Measurements from ENCODE around the gene IL33. TPM values are rescaled to one million over a fixed set of nuclear protein-coding genes. Genes with fewer than 3 reads are reported as not detected.
A peak's percentile ranks its signal among the peaks of the same experiment; 100 is the strongest.

Gene IL33
- total RNA-seq, 2 experiments from 2014 or later = not detected

GRCh38 chr9:6188906-6189305 lies 26.7 kb upstream of the IL33 start:
- Mint-ChIP-seq H3K4me1 (ENCODE audit: low read depth) (no peaks in the 10 kb centered on the region), H3K9me3 (no peaks in the 10 kb centered on the region), H3K36me3 (ENCODE audit: low read depth) (no peaks in the 10 kb centered on the region), H3K27ac (no peak overlapping the region), H3K4me3 (no peak overlapping the region), H3K27me3 (peaks cover 25% of the 10 kb centered on the region)
- CTCF ChIA-PET = no interaction called here
- DNase-seq (no peak), ATAC-seq (no peak)
- POLR2A ChIA-PET = no interaction called here
- intact Hi-C loops (cut with micrococcal nuclease) = no loop called here
- no peak for TF ChIP-seq CTCF (IDR thresholded peaks at IDR 0.05)

- Mint-ChIP-seq H3K4me1 (ENCODE audit: low read depth) (no peaks in the 10 kb centered on the region), H3K27me3 (peaks cover 17% of the 10 kb centered on the region), H3K27ac (no peak overlapping the region), H3K36me3 (ENCODE audit: low read depth) (no peaks in the 10 kb centered on the region), H3K4me3 (no peak overlapping the region), H3K9me3 (no peaks in the 10 kb centered on the region)
- CTCF ChIA-PET = interaction anchor here (0.9 to 1.8 kb wide), 5 partner anchors 9 to 309 kb away, joined by 3 to 7 read pairs (median 4); no protein-coding TSS in a partner anchor
- ATAC-seq = no peak
- peak; percentile 3 for DNase-seq
- TF ChIP-seq CTCF (IDR thresholded peaks at IDR 0.05) = no peak
- POLR2A ChIA-PET = no interaction called here
- intact Hi-C loops (cut with micrococcal nuclease) = no loop called here
These were observed 20.7 kb upstream of the IL33 start for GRCh38 chr9:6194934-6195333.

GRCh38 chr9:6195714-6196360 lies 19.8 kb upstream of the IL33 start:
- Mint-ChIP-seq H3K27me3 (peaks cover 18% of the 10 kb centered on the region), H3K36me3 (ENCODE audit: low read depth) (no peaks in the 10 kb centered on the region), H3K4me3 (no peak overlapping the region), H3K27ac (no peak overlapping the region), H3K9me3 (no peaks in the 10 kb centered on the region), H3K4me1 (ENCODE audit: low read depth) (no peaks in the 10 kb centered on the region)
- ATAC-seq (no peak), DNase-seq (no peak)
- ChIA-PET POLR2A (interaction anchor here (0.6 kb wide), 1 partner anchor 205 kb away, joined by 5 read pairs; no protein-coding TSS in a partner anchor), CTCF (interaction anchor here (1.2 kb wide), 1 partner anchor 110 kb away, joined by 4 read pairs; no protein-coding TSS in a partner anchor)
- TF ChIP-seq CTCF (IDR thresholded peaks at IDR 0.05) = no peak
- intact Hi-C loops (cut with micrococcal nuclease) = no loop called here

- no peak for DNase-seq
- intact Hi-C loops (cut with micrococcal nuclease) = no loop called here
- Mint-ChIP-seq H3K27me3 (peaks cover 14% of the 10 kb centered on the region), H3K27ac (no peak overlapping the region), H3K4me1 (ENCODE audit: low read depth) (no peaks in the 10 kb centered on the region), H3K4me3 (no peak overlapping the region), H3K36me3 (ENCODE audit: low read depth) (no peaks in the 10 kb centered on the region), H3K9me3 (no peaks in the 10 kb centered on the region)
- ChIA-PET POLR2A (interaction anchor here (0.7 kb wide), 1 partner anchor 83 kb away, joined by 3 read pairs; no protein-coding TSS in a partner anchor), CTCF (interaction anchor here (0.7 to 1.2 kb wide), 3 partner anchors 20 to 109 kb away, joined by 3 to 4 read pairs (median 3); no protein-coding TSS in a partner anchor)
- no peak for ATAC-seq
- no peak for TF ChIP-seq CTCF (IDR thresholded peaks at IDR 0.05)
These were observed 18.3 kb upstream of the IL33 start for GRCh38 chr9:6197330-6197729.

- H3K4me3 Mint-ChIP-seq = no peak overlapping the region
- H3K27me3 Mint-ChIP-seq = peaks cover 14% of the 10 kb centered on the region
- H3K27ac Mint-ChIP-seq = no peak overlapping the region
- intact Hi-C loops (cut with micrococcal nuclease) = no loop called here
- H3K36me3 Mint-ChIP-seq (ENCODE audit: low read depth) = no peaks in the 10 kb centered on the region
- ATAC-seq (no peak), DNase-seq (no peak)
- CTCF ChIA-PET = no interaction called here
- no peaks in the 10 kb centered on the region for H3K4me1 Mint-ChIP-seq (ENCODE audit: low read depth)
- H3K9me3 Mint-ChIP-seq = no peaks in the 10 kb centered on the region
- POLR2A ChIA-PET = no interaction called here
- TF ChIP-seq CTCF (IDR thresholded peaks at IDR 0.05) = no peak
These were observed 17.4 kb upstream of the IL33 start for GRCh38 chr9:6198251-6198650.
